HL-60 (cell line): ENCODE results near the gene TBL1X.

Experiments used
- DNase-seq, 2 experiments: peaks; one replicate each; pipeline ENCODE4 v3.0.0-alpha.2; 2010 to 2020; ENCODE audit warnings: low read depth in 1 of 2, low spot score in 1 of 2
- H3K27ac ChIP-seq: fragments of 250-450 bp; sonication (Bioruptor Pico); replicated peaks from 2 replicates; pipeline ENCODE4 v1.5.1; 2020; ENCODE audit warnings: mild to moderate bottlenecking, moderate library complexity
- H3K27me3 ChIP-seq: fragments of 250-450 bp; sonication (Bioruptor Pico); 2 replicates; pipeline ENCODE4 v1.5.1; 2021; ENCODE audit warnings: mild to moderate bottlenecking, moderate library complexity; ENCODE audit not compliant: insufficient read depth, poor library complexity, severe bottlenecking
- H3K4me3 ChIP-seq: replicated peaks from 2 replicates; pipeline ENCODE4 v1.5.1; 2011; ENCODE audit warnings: mild to moderate bottlenecking, control low read depth, low read length; ENCODE audit not compliant: insufficient read depth
- CTCF ChIP-seq: IDR thresholded peaks from one replicate; pipeline ENCODE4 v1.5.1; 2011; ENCODE audit warnings: low read length, control low read depth, inconsistent platforms; ENCODE audit not compliant: insufficient read depth
- GABPA ChIP-seq: IDR thresholded peaks from 2 replicates; pipeline ENCODE4 v1.6.1; 2012; ENCODE audit warnings: low read depth
- POLR2AphosphoS5 ChIP-seq: IDR thresholded peaks from 2 replicates; pipeline ENCODE4 v1.6.1; 2012; ENCODE audit warnings: low read depth
- REST ChIP-seq: IDR thresholded peaks from 2 replicates; pipeline ENCODE4 v1.6.1; 2012; ENCODE audit warnings: low read depth; ENCODE audit not compliant: insufficient replicate concordance
- SPI1 ChIP-seq: IDR thresholded peaks from 2 replicates; pipeline ENCODE4 v1.6.1; 2012; ENCODE audit warnings: low read depth, mild to moderate bottlenecking, borderline replicate concordance

The TBL1X gene

GRCh38 chrX:9420275-9421265 lies 44.3 kb upstream of the TBL1X start:
- no peak for TF ChIP-seq POLR2AphosphoS5
- H3K4me3 ChIP-seq: no peak overlapping the region
- no peak overlapping the region for H3K27ac ChIP-seq
- DNase-seq: no peak
- H3K27me3 ChIP-seq: no peaks in the 10 kb centered on the region

GRCh38 chrX:9429767-9430166 lies 35.1 kb upstream of the TBL1X start:
- TF ChIP-seq GABPA (no peak), POLR2AphosphoS5 (no peak), REST (no peak), SPI1 (no peak), CTCF (no peak)
- no peak overlapping the region for H3K4me3 ChIP-seq
- no peaks in the 10 kb centered on the region for H3K27me3 ChIP-seq
- H3K27ac ChIP-seq: no peak overlapping the region
- DNase-seq: no peak

GRCh38 chrX:9430346-9430921 lies 34.4 kb upstream of the TBL1X start:
- no peak overlapping the region for H3K4me3 ChIP-seq
- no peak for DNase-seq
- no peak overlapping the region for H3K27ac ChIP-seq
- no peak for TF ChIP-seq CTCF
- TF ChIP-seq POLR2AphosphoS5: no peak
- no peak for TF ChIP-seq SPI1
- TF ChIP-seq REST: no peak
- TF ChIP-seq GABPA: no peak
- no peaks in the 10 kb centered on the region for H3K27me3 ChIP-seq

- no peak for DNase-seq
- Histone ChIP-seq H3K27me3 (no peaks in the 10 kb centered on the region), H3K27ac (no peak overlapping the region), H3K4me3 (no peak overlapping the region)
- no peak for TF ChIP-seq CTCF
- TF ChIP-seq SPI1: no peak
- no peak for TF ChIP-seq GABPA
- TF ChIP-seq REST: no peak
- TF ChIP-seq POLR2AphosphoS5: no peak
These were observed 33.6 kb upstream of the TBL1X start for GRCh38 chrX:9431281-9431680.
